Adrenal gland (tissue), 12 donors: ENCODE results near the gene TMEM17. TPM values are rescaled to one million over a fixed set of nuclear protein-coding genes. Genes with fewer than 3 reads are reported as not detected.

Experiments used
- DNase-seq, 7 donors: peaks; one replicate each; pipeline ENCODE4 v3.0.0-alpha.2; 2019 to 2020
- H3K27ac ChIP-seq, 5 donors: fragments of 200-600 bp; sonication (generic) in 4 of 5; 1 replicate in 3 of 5; 2 replicates in 2 of 5; pipeline versions ENCODE4 v1.5.1 to v1.8.0; 2016 to 2020; ENCODE audit warnings: mild to moderate bottlenecking in 1 of 5
- H3K27me3 ChIP-seq: fragments of 200-600 bp; 2 replicates; pipeline ENCODE4 v1.8.0; 2021
- H3K36me3 ChIP-seq, 2 donors: fragments of 200-600 bp; replicated peaks in 1 of 2; 1 replicate in 1 of 2; 2 replicates in 1 of 2; pipeline versions ENCODE4 v1.5.1 to v1.8.0; 2018 to 2022
- H3K4me1 ChIP-seq, 2 donors: fragments of 200-600 bp; replicated peaks in 1 of 2; 1 replicate in 1 of 2; 2 replicates in 1 of 2; pipeline versions ENCODE4 v1.5.1 to v1.8.0; 2018 to 2021
- H3K4me3 ChIP-seq, 4 donors: fragments of 200-600 bp; sonication (generic) in 3 of 4; one replicate each; pipeline ENCODE4 v1.5.1; 2016 to 2018
- H3K9me3 ChIP-seq, 3 donors: fragments of 200-600 bp; sonication (generic) in 1 of 3; replicated peaks in 1 of 3; 1 replicate in 2 of 3; 2 replicates in 1 of 3; pipeline versions ENCODE4 v1.5.1 to v1.8.0; 2016 to 2021
- POLR2A ChIP-seq, 2 donors: fragments of 450-650 bp; IDR thresholded peaks; one replicate each; pipeline ENCODE4 v1.6.1; 2017; ENCODE audit warnings: antibody characterized with exemption in 2 of 2, mild to moderate bottlenecking in 2 of 2, moderate library complexity in 1 of 2
- WGBS, 4 donors: extraction: QIAGEN DNeasy Blood & Tissue Kit in 2 of 4; methylation state at CpG; one replicate each; pipeline versions ENCODE4 v1.1.5 to v1.1.7; 2013 to 2017; 5-methylcytosine and 5-hydroxymethylcytosine counted together
- intact Hi-C, 2 donors: fragments of 100-400 bp; cut with DNase I; formaldehyde crosslinking; loops; one replicate each; pipeline versions ENCODE4 v1.14.1 to v1.15.0; 2022 to 2023
- polyA plus RNA-seq, 3 donors: library from polyadenylated mRNA; stranded (reverse); fragments of 200-250 nt in 2 of 3; fragments of 350-450 nt in 1 of 3; fragmentation: Illumina TruSeq in 1 of 3; extraction: RNeasy Lipid Tissue Mini Kit (QIAGEN cat#74804) in 1 of 3; gene quantifications; one replicate each; pipeline ENCODE4 v1.2.3, GENCODE V29; 2013 to 2014
- total RNA-seq, 9 donors: library from RNA; depleted of rRNA in 4 of 9; stranded (reverse); fragments of >200 nt in 4 of 9; fragments of 120-200 nt in 1 of 9; fragmentation: NEBNext Ultra II Directional in 1 of 9; extraction: Animal tissue kit (Norgen Biotek cat#: 25700) in 1 of 9; gene quantifications; one replicate each; pipeline versions ENCODE4 v1.1.0 to v1.2.4, GENCODE V29; 2013 to 2023
- TF ChIP-seq, protein P1 (sequence below), 6 experiments: fragments of 450-650 bp in 4 of 6; fragments of 200-600 bp in 2 of 6; sonication (generic) in 1 of 6; IDR thresholded peaks; 1 replicate in 5 of 6; 2 replicates in 1 of 6; pipeline versions ENCODE4 v1.5.1 to v1.8.0; 2016 to 2021; ENCODE audit warnings: antibody characterized with exemption in 6 of 6, mild to moderate bottlenecking in 2 of 6, moderate library complexity in 1 of 6
- donor health status: healthy with polysubstance abuse.
- donor health status: Bipolar disorder and iron deficiency.
- donor health status: DM: yes; HTN: yes; CAD: no.
- donor health status: DM: no; HTN: no; CAD: no.
- donor health status: DM: no; HTN: no; CAD: no.
- donor health status: DM: yes; HTN: yes; CAD: no.

The TMEM17 gene
- total and polyA plus RNA-seq, 12 donors, result 0.30 to 7.2 (median 3.5) TPM

DNA sequence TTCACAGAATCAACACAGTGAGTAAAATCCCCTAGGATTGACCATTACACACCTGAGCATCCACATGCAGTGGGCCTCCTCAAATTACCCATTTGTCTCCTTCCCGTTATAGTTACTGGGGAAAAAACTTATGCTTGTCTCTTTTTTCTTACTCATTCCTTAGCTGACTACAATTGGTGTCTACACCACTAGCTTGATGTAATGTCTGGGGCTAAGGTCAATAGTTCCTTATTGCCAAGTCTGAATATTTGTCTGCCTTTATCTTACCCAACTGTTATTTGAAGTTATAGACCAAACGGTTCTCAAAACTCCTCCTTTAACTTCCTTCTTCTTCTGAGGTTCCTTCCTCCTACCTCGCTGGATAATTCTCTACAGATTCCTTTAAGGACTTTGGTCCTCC lies 41.9 kb upstream of the TMEM17 start:
- Histone ChIP-seq H3K4me3 (no peak overlapping the region), H3K36me3 (no peaks in the 10 kb centered on the region), H3K27me3 (no peaks in the 10 kb centered on the region), H3K9me3 (no peaks in the 10 kb centered on the region), H3K27ac (no peak overlapping the region), H3K4me1 (no peaks in the 10 kb centered on the region)
- no peak for DNase-seq
- intact Hi-C loops, result no loop called here
- 70 to 76% (median 72%) methylated on average over 3 of the region's 3 CpGs for WGBS, 4 donors
- TF ChIP-seq POLR2A (IDR thresholded peaks at IDR 0.05), result no peak
- TF ChIP-seq, protein P1, sequence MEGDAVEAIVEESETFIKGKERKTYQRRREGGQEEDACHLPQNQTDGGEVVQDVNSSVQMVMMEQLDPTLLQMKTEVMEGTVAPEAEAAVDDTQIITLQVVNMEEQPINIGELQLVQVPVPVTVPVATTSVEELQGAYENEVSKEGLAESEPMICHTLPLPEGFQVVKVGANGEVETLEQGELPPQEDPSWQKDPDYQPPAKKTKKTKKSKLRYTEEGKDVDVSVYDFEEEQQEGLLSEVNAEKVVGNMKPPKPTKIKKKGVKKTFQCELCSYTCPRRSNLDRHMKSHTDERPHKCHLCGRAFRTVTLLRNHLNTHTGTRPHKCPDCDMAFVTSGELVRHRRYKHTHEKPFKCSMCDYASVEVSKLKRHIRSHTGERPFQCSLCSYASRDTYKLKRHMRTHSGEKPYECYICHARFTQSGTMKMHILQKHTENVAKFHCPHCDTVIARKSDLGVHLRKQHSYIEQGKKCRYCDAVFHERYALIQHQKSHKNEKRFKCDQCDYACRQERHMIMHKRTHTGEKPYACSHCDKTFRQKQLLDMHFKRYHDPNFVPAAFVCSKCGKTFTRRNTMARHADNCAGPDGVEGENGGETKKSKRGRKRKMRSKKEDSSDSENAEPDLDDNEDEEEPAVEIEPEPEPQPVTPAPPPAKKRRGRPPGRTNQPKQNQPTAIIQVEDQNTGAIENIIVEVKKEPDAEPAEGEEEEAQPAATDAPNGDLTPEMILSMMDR (IDR thresholded peaks at IDR 0.05), result no peak

- Histone ChIP-seq H3K36me3 (no peaks in the 10 kb centered on the region), H3K4me1 (peaks cover 0 to 7% of the 10 kb centered on the region in 2 donors), H3K9me3 (no peaks in the 10 kb centered on the region), H3K4me3 (no peak overlapping the region), H3K27ac (no peak overlapping the region), H3K27me3 (no peaks in the 10 kb centered on the region)
- DNase-seq, result no peak
- intact Hi-C loops, result no loop called here
- 86 to 96% (median 94%) methylated on average over 4 to 6 of the region's 6 CpGs for WGBS, 4 donors
- TF ChIP-seq, protein P1 (IDR thresholded peaks at IDR 0.05), result no peak
- no peak for TF ChIP-seq POLR2A (IDR thresholded peaks at IDR 0.05)
Measured at GRCh38 chr2:62545261-62545660, 39.3 kb upstream of the TMEM17 start.

DNA sequence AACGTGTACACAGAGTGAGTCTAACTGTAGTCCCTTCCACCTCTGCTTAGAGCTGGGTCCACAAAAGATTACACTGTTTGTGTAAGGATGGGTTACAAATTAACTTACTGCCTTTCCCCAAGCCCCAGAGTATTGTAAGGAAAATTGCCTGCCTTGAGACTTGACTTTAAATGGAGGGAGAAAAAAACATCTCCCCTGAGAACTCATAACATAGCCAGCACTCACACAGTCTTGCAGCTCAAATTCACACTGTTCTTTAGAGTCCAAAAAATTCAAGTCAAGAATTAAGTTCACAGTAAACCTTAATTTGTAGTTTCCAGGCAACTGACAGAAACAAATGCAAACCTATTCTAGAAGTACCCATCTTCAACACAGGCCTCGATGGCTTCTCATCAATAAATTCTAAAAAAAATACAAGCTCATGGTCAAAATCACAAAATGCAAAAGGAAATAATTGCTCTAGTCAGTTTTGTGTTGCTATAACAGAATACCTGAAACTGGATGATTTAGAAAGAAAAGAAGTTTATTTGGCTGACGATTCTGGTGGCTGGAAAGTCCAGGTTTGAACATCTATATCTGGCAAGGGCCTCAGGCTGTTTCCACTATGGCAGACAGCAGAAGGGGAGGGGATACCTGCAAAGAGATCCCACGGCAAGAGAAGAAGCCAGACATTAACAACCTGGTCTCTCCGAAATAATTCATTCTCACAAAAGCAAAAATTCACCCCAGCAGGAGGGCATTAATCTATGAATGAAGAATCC lies 34.6 kb upstream of the TMEM17 start:
- no peak for DNase-seq
- 90 to 97% (median 94%) methylated on average over 5 of the region's 5 CpGs for WGBS, 4 donors
- H3K4me3 ChIP-seq, result no peak overlapping the region
- TF ChIP-seq POLR2A (IDR thresholded peaks at IDR 0.05), result no peak
- TF ChIP-seq, protein P1 (IDR thresholded peaks at IDR 0.05), result no peak
- H3K9me3 ChIP-seq, result no peaks in the 10 kb centered on the region
- H3K4me1 ChIP-seq, result peaks cover 0 to 7% of the 10 kb centered on the region in 2 donors
- no peaks in the 10 kb centered on the region for H3K27me3 ChIP-seq
- no peaks in the 10 kb centered on the region for H3K36me3 ChIP-seq
- H3K27ac ChIP-seq, result no peak overlapping the region
- intact Hi-C loops, result no loop called here

DNA sequence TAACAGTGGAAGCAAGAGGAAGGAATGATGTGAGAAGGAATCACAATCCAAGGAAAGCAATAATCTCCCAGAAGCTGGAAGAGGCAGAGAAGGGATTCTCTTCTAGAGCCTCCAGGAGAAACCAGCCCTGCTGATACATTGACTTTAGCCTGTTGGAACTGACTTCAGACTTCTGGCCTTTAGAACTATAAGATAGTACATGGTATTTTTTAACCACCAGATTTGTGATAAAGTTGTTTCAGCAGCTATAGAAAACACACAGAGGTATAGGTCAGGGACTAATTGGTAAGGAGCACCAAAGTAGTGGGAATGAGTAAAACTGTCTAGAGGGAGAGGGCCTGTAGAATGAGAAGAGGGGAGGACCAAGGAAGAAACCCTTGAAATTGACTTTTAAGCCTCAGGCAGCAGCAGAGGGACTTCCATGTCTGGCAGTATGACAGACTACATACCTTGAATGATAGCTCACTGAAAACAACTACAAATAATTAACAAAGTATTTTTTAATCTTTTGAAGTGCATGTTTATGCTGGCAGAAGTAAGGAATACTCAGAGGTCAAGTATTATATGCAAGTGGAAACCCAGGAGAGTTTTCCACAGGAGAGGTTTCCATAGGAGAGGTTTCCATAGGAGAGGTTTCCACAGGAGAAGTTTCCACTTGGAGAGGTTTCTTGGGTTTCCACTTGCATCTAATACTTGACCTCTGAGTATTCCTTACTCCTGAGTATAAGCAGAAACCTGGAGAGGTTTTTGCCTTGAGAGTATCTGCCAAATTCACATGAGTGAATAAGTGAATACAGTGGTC lies 33.8 kb upstream of the TMEM17 start:
- Histone ChIP-seq H3K4me3 (no peak overlapping the region), H3K27ac (no peak overlapping the region), H3K36me3 (no peaks in the 10 kb centered on the region), H3K9me3 (no peaks in the 10 kb centered on the region), H3K27me3 (no peaks in the 10 kb centered on the region), H3K4me1 (peaks cover 0 to 7% of the 10 kb centered on the region in 2 donors)
- intact Hi-C loops, result no loop called here
- TF ChIP-seq, protein P1 (IDR thresholded peaks at IDR 0.05), result no peak
- TF ChIP-seq POLR2A (IDR thresholded peaks at IDR 0.05), result no peak
- no peak for DNase-seq
